Activated CD8-positive, alpha-beta memory T cell treated with anti-CD3 and anti-CD28 coated beads, Interleukin-2, amount 50 U/mL, for 48 hours (primary cell): ENCODE measurements around the gene SCARF2.
"Not testable (repeated sequence)": the region's sequence is repeated elsewhere in the genome, so short reads cannot be mapped to it uniquely, and the experiment has no call there.

ENCODE experiments used
- DNase-seq: peaks from one replicate; pipeline ENCODE4 v3.0.0-alpha.2; 2020

Gene SCARF2

DNA sequence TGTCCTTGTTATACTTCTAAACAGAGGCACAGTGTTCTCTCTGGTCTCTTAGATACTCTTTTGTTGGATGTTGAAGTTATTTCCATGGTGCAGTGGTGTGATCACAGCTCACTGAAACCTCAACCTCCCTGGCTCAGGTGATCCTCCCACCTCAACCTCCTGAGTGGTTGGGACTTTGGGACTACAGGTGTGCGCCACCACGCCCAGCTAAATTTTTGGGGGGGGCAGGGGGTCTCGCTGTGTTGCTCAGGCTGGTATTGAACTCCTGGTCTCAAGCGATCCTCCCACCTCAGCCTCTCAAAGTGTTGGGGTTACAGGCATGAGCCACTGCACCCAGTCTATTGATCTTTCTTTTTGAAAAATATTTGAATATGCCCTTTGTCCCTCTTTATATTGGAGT is 28.7 kb downstream of the SCARF2 start:
- no peak for DNase-seq

DNA sequence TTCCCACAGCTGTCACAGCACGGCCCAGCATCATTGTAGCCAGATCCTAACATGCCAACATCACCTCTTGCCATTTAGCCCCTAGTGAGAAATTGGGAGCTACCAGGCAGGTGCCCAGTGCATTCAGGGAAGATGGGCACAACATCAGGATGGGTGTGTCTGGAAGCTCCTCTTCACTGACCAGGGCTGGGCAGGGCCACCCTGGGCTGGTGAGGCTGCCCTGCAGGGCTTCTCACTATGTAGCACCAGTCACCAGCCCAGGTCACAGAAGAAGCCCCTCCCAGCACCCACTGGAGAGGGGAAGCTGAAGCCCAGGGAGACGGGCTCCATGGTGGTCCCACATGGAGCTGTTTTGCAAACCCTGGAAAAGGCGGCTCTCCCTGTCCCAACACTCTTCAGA is 29.8 kb downstream of the SCARF2 start:
- peak; percentile 23 for DNase-seq

DNA sequence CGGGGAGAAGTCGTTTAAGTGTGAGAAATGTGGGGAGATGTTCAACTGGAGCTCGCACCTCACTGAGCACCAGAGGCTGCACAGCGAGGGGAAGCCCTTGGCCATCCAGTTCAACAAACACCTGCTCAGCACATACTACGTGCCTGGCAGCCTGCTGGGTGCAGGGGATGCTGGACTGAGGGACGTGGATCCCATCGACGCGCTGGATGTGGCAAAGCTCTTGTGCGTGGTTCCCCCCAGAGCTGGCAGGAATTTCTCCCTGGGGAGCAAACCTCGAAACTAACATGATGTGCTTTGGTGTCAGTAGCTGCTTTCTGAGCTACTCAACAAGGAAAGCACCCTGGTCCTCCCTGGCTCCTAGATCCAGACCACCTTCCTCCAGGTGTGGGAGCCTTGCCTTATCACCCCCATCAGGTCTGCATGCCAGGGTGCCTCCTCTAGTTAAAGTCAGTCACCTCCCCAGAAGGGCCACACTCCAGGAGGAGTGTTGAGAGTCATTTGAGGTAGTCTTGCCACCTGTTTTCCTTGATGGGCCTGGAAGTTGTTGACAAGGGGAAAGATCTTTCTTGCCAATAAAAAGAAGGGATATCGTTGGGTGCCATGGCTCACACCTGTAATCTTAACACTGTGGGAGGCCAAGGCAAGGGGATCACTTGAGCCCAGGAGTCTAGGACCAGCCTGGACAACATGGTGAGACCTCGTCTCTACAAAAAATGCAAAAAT is 30.8 kb downstream of the SCARF2 start:
- peak; percentile 22 for DNase-seq

DNA sequence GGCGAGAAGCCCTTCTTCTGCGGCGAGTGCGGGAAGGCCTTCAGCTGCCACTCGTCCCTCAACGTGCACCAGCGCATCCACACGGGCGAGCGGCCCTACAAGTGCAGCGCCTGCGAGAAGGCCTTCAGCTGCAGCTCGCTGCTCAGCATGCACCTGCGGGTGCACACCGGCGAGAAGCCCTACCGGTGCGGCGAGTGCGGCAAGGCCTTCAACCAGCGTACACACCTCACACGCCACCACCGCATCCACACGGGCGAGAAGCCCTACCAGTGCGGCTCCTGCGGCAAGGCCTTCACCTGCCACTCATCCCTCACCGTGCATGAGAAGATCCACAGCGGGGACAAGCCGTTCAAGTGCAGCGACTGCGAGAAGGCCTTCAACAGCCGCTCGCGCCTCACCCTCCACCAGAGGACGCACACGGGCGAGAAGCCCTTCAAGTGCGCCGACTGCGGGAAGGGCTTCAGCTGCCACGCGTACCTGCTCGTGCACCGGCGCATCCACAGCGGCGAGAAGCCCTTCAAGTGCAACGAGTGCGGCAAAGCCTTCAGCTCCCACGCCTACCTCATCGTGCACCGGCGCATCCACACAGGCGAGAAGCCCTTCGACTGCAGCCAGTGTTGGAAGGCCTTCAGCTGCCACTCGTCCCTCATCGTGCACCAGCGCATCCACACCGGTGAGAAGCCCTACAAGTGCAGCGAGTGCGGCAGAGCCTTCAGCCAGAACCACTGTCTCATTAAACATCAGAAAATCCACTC is 31.5 kb downstream of the SCARF2 start:
- DNase-seq, result peak; percentile 35

DNA sequence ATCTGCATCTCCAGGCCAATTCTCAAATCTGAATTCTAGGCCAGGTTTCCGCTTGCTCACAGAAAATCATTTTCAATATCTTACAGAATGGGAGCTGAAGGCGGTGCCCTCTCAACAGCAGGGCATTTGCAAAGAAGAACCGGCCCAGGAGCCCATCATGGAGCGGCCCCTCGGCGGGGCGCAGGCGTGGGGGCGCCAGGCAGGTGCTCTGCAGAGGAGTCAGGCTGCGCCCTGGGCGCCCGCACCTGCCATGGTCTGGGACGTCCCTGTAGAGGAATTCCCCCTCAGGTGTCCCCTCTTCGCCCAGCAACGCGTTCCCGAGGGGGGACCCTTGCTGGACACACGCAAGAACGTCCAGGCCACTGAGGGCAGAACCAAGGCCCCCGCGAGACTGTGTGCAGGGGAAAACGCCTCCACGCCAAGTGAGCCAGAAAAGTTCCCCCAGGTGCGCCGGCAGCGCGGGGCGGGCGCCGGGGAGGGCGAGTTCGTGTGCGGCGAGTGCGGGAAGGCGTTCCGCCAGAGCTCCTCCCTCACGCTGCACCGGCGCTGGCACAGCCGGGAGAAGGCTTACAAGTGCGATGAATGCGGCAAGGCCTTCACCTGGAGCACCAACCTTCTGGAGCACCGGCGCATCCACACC is 32.2 kb downstream of the SCARF2 start:
- DNase-seq, result no peak

DNA sequence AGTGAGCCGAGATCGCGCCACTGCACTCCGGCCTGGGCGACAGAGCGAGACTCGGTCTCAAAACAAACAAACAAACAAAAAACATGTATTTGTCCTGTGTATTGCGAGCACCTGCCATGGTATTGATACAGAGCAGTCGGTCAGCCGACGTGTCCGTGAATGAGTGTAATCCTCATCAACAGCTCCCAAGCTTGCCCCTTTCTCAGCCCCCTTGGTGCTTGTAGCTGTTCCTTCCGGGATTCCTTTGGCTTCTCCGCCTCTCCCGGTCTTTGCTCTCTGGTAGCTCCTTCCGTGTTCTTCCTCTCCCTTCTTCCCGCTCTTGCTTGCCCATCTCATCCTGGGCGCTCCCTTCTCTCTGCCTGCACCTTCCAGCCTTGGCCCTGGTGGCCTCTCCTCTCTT is 32.7 kb downstream of the SCARF2 start:
- no peak for DNase-seq

DNA sequence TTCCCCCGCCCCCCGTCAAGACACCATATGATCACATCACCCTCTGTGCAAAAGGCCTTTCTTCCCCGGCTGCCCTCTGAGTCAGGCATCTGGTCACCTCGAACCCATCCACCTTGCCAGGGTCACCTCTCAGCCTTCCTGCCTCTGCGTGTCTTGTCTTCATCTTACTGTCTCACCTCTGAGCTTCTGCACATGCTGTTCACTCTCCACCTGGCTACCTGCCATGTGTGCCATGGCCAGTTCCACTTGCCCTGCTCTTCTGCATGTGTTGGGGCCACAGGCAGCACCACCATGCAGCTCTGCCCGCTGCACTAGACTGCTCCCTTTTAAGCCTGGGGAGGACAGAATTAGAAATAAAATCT is 33.9 kb downstream of the SCARF2 start:
- DNase-seq, result peak; percentile 40

DNA sequence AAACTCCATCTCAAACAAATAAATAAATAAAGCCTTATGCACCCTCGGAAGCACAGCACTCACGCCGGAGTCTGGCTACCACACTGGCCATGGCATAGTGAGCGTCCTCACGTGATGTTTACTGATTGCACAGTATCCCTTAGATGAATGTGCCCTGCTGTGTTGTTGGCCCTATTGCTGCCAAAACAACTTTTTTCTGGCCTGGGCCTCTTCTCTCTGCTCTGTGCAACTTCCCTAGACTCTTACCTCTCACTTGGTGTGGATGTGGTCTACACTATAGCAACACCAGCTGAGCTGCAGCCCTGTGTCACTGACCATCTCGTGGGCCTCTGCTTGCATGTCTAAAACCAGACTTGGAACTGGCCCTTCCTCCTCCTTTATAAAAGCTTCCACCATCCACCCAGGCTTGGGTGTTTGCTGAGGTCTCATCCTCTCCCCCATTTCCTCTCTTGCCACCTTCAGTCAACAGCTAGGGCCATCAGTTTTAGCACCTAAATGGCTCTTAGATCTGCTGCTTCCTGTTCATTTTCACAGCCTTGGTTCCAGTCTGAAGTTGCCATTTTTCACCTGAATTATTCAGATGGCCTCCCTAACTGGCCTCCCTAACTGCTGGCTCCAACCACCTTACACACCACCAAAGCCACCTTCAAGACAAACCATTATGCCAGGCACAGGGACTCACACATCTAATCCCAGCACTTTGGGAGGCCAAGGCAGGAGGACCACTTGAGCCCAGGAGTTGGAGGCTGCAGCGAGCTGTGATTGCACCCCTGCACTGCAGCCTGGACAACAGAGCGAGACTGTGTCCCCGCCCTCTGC is 34.5 kb downstream of the SCARF2 start:
- peak; percentile 30 for DNase-seq

DNA sequence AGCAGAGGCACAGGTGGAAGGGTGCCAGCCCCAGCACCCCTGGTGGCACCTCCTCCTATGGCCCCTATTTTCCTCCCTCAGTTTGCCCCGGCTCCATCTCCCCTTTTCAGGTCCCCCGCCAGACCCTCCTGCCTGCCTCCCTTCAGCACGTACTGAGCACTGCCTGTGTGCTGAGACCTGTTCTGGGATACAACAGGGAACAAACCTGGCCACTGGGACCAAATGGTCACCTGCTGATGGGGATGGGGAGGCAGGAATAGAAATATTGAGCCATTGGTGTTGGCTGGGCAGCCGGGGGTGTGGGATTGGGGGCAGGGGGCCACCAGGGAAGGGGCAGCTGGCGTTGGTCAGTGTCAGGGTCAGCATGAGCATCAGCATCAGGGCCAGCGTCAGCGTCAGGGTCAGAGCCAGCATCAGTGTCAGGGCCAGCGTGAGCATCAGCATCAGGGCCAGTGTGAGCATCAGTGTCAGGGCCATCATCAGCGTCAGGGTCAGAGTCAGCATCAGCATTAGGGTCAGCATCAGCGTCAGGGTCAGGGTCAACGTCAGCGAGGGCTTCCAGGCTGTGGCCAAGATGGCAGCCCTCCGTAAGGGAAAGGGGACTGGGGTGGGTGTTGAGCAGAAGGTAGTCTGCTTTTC is 36.1 kb downstream of the SCARF2 start:
- no peak for DNase-seq

DNA sequence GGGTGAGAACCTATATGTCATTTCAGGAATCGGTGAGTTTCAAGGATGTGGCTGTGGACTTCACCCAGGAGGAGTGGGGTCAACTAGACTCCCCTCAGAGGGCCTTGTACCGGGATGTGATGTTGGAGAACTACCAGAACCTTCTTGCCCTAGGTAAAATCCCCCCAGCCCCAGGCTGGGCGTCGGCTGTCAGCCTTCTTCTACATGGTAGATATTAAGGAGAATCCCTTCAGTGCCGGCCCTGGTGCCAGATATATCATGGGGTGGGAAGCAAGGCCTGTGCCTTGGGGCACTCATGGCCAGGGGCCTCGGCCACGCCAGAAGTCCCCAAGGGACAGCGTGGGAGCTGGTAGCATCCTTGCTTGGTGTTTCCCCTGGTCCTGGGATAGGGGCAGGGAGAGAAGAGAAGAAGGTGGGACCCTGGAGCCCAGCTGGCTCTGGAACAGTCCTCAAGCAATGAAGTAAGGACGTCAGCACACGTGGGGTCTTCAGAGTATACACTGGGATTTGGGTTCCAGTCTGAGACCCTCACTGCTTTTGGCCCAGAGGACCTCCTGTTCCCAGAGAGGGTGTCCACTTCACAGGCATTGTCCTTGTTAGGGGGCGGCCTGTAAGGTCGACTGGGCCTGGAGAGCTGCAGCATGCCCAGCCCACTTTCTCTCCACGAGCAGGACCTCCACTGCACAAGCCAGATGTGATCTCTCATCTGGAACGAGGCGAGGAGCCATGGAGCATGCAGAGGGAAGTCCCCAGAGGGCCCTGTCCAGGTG is 36.8 kb downstream of the SCARF2 start:
- DNase-seq, result no peak

DNA sequence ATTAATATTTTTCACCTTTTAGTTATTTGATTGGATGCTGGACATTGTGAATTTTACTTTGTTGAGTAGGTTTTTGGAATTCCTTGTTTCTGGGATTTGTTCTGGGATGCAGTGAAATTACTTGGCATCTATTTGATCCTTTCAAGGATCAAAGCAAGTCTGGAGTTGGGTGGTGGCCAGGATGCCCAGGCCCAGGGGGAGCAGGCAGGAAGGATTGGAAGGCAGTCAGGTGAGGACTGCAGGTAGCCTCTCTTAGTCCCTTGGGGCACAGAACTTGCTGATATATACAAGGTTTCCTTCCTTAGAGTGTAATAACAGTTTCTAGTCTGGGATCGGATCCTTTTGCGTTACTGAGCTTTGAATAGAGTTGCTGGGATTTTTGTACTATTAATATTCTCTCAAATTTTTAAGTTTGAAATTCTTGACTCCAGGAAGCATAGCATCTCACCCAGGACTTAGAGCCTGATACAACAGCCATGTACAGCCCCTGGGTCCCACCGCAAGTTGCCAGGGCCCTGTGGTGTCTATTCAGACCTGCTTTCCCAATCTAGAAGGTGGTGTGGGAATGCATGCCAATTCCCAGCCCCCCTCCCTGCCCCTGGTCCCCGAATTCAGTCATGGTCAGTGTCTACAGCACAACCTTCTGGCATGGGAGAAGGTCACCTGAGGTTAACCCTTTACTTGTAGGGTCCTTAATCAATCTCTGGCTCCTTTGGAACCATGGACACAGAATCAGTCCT is 37.6 kb downstream of the SCARF2 start:
- no peak for DNase-seq

DNA sequence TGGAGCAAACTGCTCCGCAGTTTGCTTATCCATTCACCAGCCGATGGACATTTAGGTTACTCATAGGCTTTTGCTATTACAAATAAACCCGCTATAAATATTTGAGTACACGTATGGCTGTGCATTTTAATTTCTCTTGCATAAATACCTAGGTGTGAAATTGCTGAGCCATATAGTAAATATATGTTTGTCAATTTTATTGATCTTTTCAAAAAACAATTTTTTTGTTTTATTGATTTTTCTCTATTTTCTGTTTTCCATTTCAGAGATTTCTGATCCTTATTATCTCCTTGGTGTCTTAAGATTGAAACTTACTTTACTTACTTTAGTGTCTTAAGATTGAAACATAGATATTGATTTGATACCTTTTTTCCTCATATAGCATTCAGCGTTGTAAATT is 39.2 kb downstream of the SCARF2 start:
- DNase-seq, result no peak

DNA sequence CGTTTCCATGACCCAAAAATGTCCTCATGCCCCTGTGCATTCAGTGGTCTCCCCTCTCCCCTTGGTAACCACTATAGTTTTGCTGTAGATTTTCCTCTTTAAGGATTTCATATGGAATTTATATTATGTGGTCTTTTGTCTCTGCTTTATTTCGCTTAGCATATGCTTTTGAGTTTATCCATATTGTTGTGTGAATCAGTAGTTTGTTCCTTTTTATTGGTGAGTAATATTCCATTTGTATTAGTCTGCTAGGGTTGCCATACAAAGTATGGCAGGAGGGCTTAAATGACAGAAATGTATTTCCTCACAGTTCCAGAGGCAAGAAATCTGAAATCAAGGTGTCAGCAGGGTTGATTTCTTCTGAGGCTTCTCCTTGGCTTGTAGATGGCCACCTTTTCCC is 40.1 kb downstream of the SCARF2 start:
- no peak for DNase-seq

DNA sequence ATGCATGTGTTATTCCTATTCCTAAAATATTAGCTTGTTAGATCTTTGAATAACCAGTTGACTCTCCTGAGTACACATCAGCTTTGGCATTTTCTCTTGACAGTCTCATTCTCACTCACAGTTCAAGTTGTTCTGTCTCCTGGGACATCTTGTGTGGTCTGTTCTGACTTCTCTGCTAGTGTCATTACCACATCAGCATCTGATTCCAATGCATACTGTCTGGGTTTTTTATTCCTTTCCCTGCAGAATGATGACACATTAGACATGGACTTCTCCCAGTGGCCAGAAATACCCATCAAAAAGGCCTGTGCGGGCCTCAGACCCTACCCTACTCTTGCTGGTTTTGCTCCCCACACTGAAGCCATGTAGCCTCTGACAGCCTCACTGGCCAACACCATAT is 41.0 kb downstream of the SCARF2 start:
- no peak for DNase-seq

DNA sequence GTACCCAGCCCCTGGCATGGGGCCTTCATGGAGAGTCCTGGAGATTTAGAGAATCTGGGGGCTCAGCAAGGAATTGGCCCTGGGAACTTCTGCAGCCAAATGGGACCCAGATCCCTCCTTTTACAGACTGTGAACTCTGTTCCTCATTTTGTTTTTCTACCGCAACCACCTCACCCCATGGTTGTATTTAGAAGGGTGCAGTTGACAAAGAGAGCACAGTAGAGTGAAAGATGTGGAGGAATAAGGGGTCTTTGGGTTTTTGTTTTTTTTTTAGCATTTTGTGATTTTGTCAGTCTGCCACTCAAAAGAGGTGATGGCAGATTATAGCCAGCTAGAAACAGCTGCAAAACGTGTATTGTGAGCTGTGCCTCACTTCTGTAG is 41.7 kb downstream of the SCARF2 start:
- DNase-seq, result no peak

DNA sequence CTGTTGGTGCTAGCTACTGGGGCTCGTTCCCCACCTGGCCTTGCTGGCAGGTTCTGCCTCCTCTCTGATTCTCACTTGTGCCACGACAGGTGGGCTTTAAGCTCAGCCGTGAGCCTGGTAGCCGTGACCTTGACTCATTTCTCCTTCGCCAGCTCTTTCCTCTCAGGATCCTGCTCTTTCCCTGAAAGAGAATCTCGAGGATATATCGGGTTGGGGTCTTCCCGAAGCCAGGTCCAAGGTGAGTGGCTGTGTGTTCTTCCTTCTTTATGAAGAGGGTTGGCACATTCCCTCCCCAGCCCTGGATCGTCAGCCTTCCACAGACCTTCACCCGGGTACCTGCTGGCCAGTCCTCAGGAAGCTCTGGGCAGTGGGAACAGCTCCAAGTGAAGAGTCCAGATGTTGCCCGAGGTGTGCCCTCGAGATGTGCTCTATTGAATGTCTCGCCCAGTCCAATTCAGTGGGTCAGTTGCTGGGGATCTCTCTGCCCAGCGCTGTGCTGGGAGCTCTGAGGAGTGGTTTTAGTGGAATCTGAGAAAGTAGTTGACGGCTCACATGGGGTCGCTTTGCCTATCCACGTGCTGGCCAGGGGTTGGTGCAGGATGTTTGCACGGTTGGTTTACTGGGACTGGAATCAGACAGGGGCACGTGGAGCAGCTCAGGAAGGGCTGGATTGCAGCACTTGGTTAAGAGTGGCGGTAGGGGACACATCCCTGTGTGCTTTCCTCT is 42.3 kb downstream of the SCARF2 start:
- DNase-seq, result no peak

DNA sequence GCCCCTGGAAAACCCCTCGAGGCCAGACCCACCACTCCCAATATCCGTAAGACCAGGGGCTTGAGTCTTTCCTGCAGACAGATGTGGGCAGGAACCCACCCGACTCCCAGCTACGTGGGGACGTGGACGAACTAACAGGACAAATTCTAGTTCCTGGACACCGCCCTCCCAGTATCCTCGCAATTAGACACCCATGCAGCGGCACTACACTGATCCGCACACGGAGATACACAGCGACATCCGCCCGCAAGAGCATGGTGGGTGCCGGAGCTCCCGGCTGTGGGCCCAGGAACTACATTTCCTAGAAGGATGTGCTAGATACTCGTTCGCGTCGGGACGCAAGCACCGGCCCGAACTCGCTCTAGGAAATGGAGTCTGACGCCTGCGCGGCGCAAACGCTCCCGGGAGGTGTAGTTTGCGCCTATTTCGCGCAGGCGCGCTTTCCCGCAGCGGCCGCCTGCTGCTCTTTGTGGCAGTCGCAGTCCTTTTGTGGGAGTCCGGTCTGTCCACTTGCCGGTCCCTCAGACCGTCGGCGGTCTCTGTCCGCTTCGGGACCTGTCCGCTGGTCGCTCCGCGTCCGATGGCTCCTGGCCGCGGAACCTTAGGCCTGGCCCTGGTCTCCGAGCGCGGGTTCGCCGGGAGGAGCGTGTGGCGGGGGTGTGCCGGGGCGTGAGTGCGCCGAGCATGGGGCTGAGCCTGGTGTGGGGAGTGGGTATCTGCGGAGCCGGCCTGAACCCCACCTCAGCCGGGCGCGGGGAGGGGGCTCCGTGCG is 43.7 kb downstream of the SCARF2 start, which contains the start of gene ZNF74:
TSS of gene ZNF74 (plus strand) at position 447 of the 772 bp plus-strand sequence. CDS start 478 bp downstream, outside the sequence.
- DNase-seq, result peak; percentile 89

DNA sequence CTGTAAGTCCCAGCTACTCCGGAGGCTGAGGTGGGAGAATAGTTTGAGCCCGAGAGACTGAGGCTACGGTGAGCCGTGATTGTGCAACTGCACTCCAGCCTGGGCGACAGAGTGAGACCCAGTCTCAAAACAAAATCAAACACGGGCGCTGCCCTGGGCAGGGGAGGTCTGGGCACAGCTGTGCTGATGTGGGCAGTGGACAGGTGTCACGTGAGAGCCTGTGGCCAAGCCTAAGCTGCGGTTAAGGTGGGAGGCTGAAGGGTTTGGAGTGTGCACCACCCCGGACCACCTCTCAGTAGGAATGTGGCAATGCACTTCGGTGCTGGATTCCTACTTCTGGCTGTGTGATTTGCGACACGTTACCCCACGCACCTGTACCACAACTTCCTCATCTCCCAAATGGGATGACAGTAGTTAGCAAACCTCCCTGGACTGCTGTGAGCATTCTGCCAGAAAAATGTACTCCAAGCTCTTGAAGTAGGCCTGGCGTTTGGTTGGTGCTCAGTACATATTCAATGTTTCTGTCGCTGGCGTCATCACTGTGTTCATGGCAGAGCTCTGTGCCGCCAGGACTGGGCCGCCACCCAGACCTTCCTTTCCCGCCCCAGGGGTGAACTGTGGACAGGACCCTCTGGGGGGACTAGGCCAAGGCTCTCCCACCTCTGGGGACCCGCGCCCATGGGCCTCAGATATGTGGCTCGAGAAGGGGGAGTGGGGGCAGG is 44.5 kb downstream of the SCARF2 start:
- DNase-seq, result no peak

DNA sequence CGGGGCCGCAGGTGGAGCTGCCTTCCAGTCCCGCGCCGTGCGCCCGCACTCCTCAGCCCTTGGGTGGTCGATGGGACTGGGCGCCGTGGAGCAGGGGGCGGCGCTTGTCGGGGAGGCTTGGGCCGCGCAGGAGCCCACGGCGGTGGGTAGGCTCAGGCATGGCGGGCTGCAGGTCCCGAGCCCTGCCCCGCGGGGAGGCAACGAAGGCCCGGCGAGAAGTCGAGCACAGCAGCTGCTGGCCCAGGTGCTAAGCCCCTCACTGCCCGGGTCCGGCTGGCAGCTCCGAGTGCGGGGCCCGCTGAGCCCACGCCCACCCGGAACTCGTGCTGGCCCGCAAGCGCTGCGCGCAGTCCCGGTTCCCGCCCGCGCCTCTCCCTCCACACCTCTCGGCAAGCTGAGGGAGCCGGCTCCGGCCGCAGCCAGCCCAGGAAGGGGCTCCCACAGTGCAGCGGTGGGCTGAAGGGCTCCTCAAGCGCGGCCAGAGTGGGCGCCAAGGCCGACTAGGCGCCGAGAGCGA is 45.2 kb downstream of the SCARF2 start:
- DNase-seq, result not testable (repeated sequence)
